ENCODE data around the gene NFATC1. TPM values are rescaled to one million over a fixed set of nuclear protein-coding genes. Genes with fewer than 3 reads are reported as not detected.

NFATC1 gene
- total RNA-seq, 1 donor from 2014 or later: 40.2 TPM

DNA sequence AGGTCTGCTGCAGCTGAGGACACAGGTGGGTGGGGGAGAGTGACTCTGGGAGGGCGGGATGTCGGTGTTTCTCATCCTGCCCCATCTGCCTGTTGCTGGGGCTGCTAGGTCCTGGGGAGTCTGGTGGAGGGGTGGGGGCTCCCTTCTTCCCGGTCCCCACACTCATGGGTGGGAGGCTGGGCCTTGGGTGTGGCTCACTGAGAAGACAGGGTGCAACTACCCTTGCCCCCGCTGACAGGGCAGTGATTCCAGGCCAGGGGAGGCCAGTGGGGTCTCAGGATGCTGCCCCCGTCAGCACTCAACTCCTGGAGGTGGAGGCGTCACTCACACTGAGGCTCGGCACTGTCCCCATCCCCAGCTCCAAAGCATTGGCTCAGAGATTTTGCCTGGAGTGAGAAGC lies 7.7 kb upstream of the NFATC1 start:
- intact Hi-C loops (cut with micrococcal nuclease): no loop called here

DNA sequence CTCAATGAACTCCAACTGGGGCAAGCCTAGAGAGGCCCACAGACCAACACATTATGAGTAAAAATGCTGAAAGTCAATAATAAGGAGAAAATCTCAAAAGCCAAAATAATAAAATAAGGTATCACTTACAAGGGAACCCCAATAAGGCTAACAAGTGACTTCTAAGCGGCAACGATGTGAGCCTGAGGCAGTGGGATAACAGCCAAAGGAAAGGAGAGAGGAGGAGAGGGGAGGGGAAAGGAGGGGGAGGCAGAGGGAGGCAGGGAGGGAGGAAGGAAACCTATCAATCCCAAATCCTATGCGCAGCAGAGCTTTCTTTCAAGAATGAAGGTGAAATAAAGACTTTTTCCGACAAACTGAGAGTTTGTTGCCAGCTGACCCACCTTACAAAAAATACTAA lies 6.0 kb upstream of the NFATC1 start:
- intact Hi-C loops (cut with micrococcal nuclease): loop anchor here (5.0 kb wide), 2 partner anchors 563 to 758 kb away; partner anchors contain the start of gene SLC66A2

DNA sequence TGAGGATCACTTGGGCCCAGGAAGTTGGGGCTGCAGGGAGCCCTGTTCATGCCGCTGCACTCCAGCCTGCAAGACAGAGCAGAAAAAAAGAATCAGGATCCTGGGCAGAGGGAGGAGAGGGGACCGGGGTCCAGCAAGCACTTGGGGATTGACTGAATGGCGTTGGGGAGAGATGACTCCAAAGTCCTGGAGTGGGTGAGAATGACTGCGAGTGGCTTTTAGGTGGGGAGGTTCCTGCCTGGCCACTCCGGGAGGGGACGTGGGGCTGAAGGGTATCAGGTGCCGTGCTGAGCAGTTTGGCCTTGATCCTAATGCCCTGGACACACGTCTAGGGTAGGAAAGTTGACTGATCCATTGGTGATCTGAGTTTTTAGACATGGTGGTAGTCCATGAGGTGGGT lies 3.5 kb upstream of the NFATC1 start:
- intact Hi-C loops (cut with micrococcal nuclease): loop anchor here (5.0 kb wide), 2 partner anchors 560 to 755 kb away; partner anchors contain the start of gene SLC66A2

DNA sequence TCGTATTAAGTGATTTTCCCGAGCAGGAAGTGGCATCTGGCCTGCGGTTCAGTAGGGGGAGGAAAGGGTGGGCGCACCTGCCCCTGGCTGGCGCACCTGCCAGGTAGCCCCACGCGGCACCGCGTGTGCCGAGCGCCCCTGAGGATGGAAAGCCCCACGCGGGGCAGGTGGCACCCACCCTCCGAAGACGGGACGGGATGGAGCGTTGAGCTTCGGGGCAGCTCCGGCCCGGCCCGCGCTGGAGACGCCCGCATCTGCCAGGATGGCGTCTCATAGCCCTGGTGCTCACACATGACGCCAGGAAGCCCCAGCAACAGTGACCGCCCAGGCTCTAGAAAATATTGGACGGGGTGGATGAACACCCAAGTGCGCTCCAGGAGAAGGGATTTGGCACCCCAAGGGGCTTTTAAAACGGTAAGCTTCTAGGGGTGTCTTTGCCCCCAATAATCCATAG lies 2.5 kb upstream of the NFATC1 start:
- intact Hi-C loops (cut with micrococcal nuclease): loop anchor here (1.0 to 5.0 kb wide), 4 partner anchors 12 to 754 kb away; partner anchors contain the start of gene SLC66A2

DNA sequence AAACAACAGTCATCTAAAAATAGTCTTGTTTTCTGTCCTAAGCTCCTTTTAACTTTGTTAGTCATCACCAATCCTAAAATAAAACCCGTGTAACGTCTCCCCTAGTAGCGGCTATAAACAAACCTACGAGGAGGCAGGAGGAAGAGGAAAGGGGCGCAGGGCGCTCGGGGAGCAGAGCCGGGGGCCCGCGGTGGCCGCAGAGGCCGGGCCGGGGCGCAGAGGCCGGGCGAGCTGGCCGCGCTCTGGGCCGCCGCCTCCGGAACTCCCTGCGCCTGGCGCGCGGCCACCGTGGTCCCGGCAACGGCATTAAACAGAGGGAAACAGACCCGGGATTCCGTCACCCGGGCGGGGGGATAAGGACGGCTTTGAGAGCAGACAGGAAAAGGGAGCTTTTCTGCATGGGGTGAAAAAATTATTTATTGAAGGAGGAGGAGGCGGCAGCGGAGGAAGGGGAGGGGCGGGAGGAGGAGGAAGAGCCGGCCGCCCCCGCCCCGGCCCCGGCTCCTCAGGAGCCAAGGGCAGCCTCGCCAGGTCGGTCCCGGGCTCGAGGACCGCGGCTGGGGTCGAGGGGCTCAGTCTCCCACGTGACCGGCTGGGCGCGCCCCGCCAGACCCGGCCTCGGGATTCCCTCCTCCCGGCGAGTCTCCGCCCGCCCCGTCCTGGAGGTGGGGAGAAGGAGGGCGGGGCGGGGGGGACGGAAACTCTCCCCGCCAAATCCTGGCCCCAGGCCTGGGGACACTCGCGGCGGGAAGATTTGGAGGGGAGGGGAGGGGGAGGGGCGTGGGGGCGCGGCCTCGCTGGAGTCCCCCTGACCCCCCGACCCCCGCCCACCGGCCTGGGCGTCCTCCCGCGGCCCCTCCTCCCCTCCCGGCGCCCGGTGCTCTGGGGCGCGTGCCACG lies 1.8 kb upstream of the NFATC1 start:
- intact Hi-C loops (cut with micrococcal nuclease): loop anchor here (1.0 to 5.0 kb wide), 6 partner anchors 11 to 753 kb away; partner anchors contain the start of genes ADNP2 and SLC66A2

DNA sequence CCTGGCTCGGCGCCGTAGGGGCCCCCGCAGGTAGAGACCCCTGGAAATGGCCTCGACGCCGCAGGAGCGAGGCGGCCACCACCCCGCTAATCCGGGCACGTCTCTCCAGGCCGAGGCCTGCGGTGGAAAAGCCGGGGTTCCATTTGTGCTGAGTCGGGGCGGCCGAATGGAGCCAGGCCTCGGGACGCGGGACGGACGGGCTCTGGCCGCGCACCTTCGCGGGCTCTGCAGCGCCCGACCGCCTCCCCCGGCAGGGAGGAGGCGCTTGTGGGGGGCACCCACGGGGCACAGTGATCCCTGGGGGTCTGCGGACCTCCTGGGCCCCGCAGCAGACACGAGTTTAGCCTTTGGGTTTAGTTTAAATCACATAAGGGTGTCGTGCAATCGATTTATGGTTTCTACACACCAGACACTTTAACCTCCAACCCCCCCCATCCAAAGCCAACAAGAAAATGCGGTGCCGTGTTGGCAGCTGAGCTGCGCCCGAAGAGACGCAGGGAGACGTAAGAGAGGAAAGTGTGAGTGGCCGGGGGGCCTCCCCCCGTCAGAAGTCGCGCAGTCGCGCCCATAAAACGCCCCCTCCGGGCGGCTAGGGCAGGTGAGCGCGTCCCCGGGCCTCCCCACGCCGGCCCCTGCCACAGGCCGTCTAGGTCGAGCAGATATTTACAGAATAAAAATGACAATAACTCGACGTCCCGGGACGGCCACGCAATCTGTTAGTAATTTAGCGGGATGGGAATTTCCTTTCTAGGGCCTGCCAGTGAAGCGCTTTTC lies 1.0 kb upstream of the NFATC1 start:
- intact Hi-C loops (cut with micrococcal nuclease): loop anchor here (2.0 to 5.0 kb wide), 4 partner anchors 128 to 753 kb away; partner anchors contain the start of genes ADNP2 and SLC66A2

DNA sequence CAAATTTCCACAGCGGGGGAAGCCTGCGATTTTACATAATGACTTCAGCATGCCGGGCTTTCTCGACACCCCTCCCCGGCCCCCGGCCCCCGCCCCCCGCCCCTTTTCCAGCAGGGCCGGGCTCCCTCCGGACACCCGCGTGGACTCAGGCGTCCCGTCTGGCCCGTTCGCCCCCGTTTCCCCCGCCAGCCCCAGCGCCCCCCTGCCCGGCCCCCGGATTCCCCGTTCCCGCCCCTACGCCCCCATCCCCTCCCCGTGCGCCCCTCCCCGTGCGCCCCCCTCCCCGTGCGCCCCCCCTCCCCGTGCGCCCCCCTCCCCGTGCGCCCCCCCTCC lies 456 bp upstream of the NFATC1 start:
- intact Hi-C loops (cut with micrococcal nuclease): loop anchor here (2.0 kb wide), 2 partner anchors 128 to 714 kb away; partner anchors contain the start of gene ADNP2

DNA sequence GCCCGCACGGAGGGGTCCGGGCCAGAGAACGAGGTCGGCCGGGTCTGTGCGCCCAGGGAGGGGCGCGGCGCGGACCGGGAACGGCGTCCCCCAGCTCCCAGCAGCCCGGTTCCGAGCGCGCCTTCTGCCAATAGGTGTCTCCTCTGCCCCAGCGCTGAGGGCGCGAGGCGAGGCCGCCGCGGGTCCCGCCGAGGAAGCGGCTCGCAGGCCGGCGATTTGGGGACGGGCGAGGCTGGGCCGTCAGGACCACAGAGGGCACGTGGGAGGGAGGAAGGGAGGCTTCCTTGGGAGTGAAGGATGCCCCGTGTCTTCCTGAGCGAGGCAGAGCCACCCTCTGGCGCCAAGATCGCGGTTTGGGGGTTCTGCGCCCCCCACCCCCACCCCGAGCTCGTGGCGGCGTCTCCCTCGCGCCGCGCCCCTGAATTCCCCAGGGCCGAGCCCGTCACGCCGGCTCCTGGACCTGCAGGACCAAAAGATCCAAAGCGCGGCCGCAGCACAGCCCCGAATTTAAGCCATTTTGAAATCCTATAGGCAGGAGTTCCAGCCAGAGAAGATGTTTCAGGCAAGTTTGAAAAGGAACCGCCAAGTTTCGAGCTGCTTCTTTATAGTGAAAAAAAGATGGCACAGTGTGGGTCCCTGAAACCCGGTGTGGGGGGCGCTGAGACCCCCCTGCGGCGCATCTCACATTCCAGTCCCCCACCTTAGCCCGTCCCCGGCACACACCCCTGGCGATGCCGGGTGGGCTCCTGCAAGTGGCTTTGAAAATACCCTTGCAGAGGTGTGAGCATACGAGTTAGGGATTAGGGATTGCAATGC lies 909 bp downstream of the NFATC1 start:
- intact Hi-C loops (cut with micrococcal nuclease): no loop called here

DNA sequence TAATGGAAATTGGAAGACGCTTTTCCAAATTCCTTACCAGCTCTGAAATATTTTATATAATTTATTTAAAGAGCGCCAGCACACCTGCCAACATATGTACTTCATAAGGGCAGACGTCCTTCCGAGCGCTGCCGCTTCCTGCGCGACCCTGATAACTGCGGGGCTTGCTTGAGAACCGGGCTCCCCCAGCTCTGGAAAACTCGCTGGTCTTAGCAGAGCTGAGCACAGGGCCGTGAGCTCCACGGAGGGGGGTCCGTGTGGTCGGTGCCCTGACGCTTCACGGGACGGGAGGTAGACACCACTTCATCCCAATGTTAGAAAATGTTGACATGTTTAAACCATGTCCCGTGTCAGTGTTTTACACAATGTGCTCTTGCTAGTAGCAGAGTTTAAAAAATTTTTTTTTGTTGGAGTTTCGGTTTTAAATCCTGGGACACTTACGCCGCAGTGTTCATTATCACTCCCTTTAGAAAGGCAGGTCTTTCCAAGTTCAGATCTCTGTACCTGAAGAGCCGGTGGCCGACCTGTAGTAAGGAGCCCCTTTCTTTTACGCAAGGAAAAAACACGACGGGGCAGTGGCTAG lies 1.6 kb downstream of the NFATC1 start:
- intact Hi-C loops (cut with micrococcal nuclease): no loop called here

DNA sequence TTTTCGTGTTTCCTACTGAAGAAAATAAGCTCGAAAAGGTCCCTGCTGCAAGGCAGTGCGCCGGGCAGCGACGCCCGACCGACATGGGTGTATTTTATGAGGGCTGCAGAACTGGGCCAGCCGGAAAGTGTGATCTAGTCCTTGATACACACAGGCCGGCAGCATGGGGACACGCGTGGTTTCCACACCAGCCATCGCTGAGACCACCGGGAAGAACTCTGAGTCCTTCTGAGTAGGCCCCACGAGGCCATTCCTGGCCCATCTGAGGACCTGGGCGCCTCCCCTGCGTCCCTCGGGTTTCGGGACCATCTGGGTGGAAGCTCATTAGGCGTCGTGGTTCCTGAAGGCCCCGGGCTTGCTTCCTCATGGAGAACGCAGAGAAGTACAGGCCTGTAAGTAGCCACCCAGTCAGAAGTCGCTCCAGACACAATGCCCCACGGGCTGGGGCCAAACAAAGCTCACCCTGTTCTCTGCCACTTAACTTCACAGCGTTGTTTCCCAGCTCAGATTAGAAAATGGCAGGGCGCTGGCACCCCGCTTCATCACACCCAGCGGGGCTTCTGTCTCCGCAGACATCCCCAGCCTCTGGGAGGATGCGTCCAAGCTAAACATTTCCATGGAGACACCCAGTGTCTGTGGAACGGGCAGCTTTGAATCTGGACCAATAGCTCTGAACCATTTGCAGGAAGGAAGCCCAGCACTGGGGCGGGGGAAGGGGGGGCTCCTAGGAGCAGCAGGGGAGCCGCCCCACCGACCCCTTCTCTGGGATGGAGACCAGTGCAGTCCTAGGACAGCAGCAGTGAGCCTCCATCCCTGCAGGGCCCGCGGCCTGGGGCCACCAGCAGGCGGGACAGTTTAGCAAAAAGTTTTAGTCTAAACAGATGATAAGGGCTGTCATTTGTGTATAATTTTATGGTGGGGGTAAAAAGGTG lies 2.4 kb downstream of the NFATC1 start:
- intact Hi-C loops (cut with micrococcal nuclease): no loop called here

DNA sequence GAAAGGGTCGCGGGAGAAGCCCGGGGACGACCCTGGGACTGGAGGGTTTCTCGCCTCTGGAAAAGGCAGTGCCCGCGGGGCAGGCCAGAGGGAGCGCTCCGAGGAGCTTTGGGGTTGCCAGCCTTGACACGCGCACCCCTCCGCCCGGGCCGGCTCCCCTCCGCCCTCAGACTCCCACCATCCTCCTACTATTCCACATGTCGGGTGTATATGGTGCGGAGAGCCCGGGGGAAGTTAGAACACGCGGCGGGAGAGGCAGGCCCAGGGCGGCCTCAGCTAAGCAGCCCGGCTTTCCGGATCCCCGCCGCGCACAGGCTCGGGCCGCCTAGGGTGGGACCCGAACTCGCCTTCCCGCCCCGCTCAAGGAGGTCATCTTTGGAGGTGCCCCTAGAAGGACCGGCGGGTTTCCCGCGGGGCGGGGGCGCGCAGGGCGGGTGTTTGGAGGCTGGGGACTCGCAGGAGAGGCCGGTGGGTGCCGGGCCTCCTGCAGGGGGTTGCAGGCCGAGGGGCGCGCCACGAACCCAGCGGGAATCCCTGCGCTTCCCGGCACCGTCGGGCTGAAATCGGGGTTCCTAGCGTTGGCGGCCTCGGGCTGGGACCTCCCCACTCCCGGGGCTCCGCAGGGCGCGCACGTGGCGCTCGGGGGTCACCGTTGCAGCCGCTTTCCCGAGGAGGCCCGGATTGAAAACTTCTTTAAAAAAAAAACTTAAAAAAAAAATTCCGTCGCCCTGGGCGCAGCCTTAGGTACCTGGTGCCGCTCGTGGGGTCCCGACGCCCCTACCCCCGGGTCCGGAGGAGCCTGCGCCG lies 3.7 kb downstream of the NFATC1 start:
- intact Hi-C loops (cut with micrococcal nuclease): loop anchor here (1.0 kb wide), 2 partner anchors 124 to 330 kb away; partner anchors contain the start of gene ATP9B

DNA sequence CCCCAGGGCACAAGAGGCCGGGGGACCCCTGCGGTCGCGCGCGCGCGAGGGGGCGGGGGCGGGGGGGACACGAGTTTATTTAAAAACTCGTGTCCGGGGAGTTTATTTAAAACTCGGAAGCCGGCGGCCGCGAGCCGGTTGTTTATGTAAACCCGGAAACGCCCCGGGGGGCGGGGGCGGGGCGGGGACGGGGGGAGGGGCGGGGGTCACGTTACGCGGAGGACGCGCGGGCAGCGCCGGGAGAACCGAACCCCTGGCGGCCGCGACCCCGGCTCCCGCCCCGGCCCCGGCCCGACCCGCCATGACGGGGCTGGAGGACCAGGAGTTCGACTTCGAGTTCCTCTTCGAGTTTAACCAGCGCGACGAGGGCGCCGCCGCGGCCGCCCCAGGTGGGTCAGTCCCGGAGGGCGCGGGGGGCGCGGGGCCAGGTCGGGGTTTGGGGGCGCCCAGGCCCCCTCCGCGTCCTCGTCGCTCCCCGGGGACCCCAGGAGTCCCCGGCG lies 4.4 kb downstream of the NFATC1 start:
- intact Hi-C loops (cut with micrococcal nuclease): loop anchor here (1.0 kb wide), 1 partner anchor 331 kb away; the partner anchor contains the start of gene ATP9B

DNA sequence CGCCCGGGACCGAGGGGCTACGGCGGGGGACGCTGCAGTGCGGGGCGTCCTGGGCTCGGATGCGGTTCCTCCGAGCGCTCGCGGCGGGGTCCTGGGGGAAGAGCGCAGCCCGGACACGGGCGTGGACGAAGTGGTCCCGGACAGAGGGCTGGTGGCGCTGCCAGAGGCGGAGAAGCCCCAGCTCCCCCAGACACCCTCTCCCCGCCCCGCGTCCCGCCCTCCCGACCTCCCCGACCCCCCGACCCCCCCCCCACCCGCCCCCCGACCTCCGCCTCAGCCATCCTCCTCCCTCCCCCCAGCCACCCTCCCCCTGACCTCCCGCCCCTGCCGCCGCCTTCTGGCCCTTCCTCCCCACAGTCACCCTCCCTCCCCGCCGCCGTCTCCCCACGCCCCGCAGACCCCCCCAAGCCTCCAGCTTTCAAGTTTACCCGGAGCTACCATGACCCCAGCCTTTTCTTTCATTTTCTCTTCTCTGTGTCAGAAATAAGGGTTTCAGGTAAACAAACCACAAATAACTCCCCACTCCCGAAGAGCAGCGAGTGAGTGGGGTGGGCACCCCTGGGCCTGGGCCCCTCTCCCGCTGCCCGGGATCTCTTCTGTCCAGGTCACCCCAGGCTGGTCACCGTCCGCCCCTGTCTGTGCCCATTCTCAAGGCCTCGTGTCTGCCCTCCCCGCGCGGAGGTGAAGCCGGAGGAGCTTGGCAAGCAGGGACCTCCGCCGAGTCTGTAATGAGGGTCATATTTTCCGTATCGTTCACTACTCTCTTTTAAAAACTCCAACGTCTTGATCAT lies 5.1 kb downstream of the NFATC1 start:
- intact Hi-C loops (cut with micrococcal nuclease): loop anchor here (1.0 kb wide), 2 partner anchors 279 to 331 kb away; partner anchors contain the start of genes ATP9B and CTDP1

DNA sequence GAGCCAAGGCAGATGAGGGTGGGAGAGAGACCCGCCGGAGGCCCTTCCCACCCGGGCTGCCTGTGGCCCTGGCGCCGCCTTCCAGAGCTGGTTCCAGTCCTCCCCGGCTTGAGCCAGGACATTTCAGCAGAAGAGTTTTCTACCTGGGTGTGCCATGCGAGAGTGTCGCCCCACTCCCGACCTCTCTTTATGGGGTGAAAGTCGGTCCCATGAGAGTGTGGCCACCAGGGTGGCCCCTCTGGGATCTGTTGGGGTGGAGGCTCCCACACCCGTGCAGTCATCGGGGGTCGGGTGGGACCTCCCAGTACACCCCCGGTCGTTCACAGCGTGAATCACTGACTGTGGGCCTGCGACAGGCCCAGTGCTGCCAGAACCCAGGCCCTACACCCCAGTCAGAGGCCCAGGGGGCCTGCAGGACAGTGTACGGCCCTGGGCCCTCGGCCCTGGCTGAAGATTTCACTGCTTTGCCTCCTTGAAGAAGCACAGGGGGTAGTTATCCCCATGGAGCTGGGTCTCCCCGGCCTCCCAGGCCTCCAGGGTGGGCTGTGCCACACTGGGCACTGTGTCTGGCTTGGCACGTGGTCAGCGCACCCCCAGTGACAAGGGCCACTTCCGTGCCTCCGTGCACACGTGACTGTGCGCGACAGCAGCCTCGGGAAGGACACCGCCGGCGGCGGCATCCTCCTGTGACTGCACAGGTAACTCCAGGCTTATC lies 5.9 kb downstream of the NFATC1 start:
- intact Hi-C loops (cut with micrococcal nuclease): loop anchor here (1.0 kb wide), 1 partner anchor 278 kb away; the partner anchor contains the start of gene CTDP1

DNA sequence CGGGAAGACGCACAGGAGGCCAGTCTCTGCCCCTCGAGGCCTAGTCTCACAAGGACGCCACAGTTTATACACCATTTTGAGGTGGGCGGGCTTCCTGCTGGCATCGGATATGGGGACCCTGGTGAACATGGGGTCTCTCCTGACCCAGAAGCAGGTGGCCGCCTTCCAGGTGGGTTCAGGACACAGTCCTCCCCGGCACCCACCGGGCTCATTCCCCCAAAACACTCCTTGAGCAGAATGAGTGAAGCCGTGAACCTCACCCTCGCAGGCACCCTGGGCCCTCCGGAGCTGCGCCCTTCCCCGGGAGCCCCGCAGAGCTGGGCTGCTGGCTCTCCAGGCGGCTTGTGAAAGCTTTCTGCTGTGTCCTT lies 6.5 kb downstream of the NFATC1 start:
- intact Hi-C loops (cut with micrococcal nuclease): no loop called here

DNA sequence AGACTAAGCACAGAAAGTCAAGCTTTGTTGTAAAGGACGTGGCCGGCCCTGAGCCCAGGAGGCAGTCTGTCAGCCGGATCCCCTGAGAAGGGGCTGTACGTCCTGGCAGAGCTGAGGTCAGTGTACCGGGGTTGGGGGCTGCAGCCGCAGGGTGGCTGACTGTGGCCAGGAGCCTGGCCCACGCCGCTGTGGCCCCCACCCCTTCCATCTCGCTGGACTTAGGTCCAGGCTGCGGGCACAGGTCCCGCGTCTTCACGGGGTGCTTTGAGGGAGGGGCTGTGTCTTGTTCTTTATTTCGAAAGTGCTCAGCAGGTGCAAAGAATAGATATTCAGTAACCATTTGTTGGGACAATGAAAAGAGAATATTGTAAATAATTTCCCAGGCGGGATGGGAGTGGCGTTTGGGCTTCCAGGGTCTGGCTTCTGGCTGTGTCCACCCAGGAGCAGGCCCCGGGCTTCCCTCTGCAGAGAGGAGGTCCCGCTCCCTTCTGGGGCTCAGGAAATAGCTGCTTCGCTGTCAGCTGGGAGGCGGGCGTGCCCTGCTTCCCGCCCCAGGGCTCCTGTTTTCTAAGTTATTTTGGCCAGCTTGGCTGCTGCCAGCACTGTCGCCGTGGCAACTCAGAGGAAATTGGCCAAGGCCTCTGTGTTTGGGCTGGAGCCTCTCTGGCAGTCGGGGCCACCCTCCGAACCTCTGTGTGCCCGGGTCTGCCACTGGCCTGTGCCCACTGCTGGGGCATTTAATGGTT lies 7.4 kb downstream of the NFATC1 start:
- intact Hi-C loops (cut with micrococcal nuclease): no loop called here
